HepG2 (cell line): ENCODE measurements around the gene DDAH2. TPM values are rescaled to one million over a fixed set of nuclear protein-coding genes. Genes with fewer than 3 reads are reported as not detected.
A peak's percentile ranks its signal among the peaks of the same experiment; 100 is the strongest.

Experiments
- ATRX ChIP-seq: sonication (generic); formaldehyde crosslinking; IDR thresholded peaks from 2 replicates; pipeline ENCODE4 v1.4.0; 2020; ENCODE audit warnings: missing genetic modification reagents, borderline replicate concordance
- CENPX ChIP-seq: sonication (generic); formaldehyde crosslinking; IDR thresholded peaks from 2 replicates; pipeline ENCODE4 v1.9.0; 2021; ENCODE audit warnings: mild to moderate bottlenecking, missing genetic modification reagents, moderate library complexity
- ELF3 ChIP-seq: IDR thresholded peaks from 2 replicates; pipeline ENCODE4 v1.6.1; 2016; ENCODE audit warnings: missing genetic modification reagents, missing compliant biosample characterization
- FOXK2 ChIP-seq: fragments of 450-650 bp; IDR thresholded peaks from 2 replicates; pipeline ENCODE4 v1.6.1; 2016
- GABPB1 ChIP-seq: IDR thresholded peaks from 2 replicates; pipeline ENCODE4 v1.6.1; 2016; ENCODE audit warnings: mild to moderate bottlenecking, missing genetic modification reagents, moderate library complexity, missing compliant biosample characterization
- HNRNPK ChIP-seq: fragments of 200-400 bp; formaldehyde crosslinking; IDR thresholded peaks from 2 replicates; pipeline ENCODE4 v1.6.1; 2018; ENCODE audit warnings: low read length, low read depth, moderate library complexity, mild to moderate bottlenecking; ENCODE audit not compliant: poor library complexity, severe bottlenecking
- KAT2B ChIP-seq: fragments of 150-350 bp; IDR thresholded peaks from 2 replicates; pipeline ENCODE4 v1.6.1; 2014; ENCODE audit warnings: low read depth, low read length, borderline replicate concordance
- KLF12 ChIP-seq: sonication (generic); formaldehyde crosslinking; IDR thresholded peaks from 2 replicates; pipeline ENCODE4 v1.4.0; 2020; ENCODE audit warnings: missing genetic modification reagents, borderline replicate concordance
- KLF16 ChIP-seq, 2 experiments: sonication (generic) in 1 of 2; formaldehyde crosslinking in 1 of 2; IDR thresholded peaks; 2 replicates each; pipeline versions ENCODE4 v1.6.1 to v1.8.0; 2016 to 2023; ENCODE audit warnings: missing genetic modification reagents in 2 of 2, missing compliant biosample characterization in 1 of 2
- RARA ChIP-seq: IDR thresholded peaks from 2 replicates; pipeline ENCODE4 v1.6.1; 2016; ENCODE audit warnings: missing genetic modification reagents, missing compliant biosample characterization
- SOX13 ChIP-seq, 3 experiments: fragments of 450-650 bp in 1 of 3; sonication (generic) in 1 of 3; formaldehyde crosslinking in 1 of 3; IDR thresholded peaks in 2 of 3; conservative IDR thresholded peaks in 1 of 3; 2 replicates each; pipeline versions ENCODE4 v1.5.0 to v1.6.1; 2016 to 2020; ENCODE audit warnings: antibody characterized with exemption in 1 of 3, mild to moderate bottlenecking in 1 of 3, missing compliant biosample characterization in 1 of 3, missing genetic modification reagents in 1 of 3, moderate library complexity in 1 of 3
- TBP ChIP-seq: sonication (generic); formaldehyde crosslinking; IDR thresholded peaks from 2 replicates; pipeline ENCODE4 v1.5.0; 2020; ENCODE audit warnings: missing genetic modification reagents
- TCF7L2 ChIP-seq: IDR thresholded peaks from 2 replicates; pipeline ENCODE4 v1.6.1; 2011; ENCODE audit warnings: mild to moderate bottlenecking, low read depth, low read length, moderate library complexity
- ZNF264 ChIP-seq: sonication (generic); formaldehyde crosslinking; IDR thresholded peaks from 2 replicates; pipeline ENCODE4 v1.4.0; 2020; ENCODE audit warnings: missing genetic modification reagents
- ZNF296 ChIP-seq: sonication (generic); formaldehyde crosslinking; conservative IDR thresholded peaks from 2 replicates; pipeline ENCODE4 v1.5.0; 2020; ENCODE audit warnings: mild to moderate bottlenecking, missing genetic modification reagents
- ZSCAN25 ChIP-seq: sonication (generic); formaldehyde crosslinking; IDR thresholded peaks from 2 replicates; pipeline ENCODE4 v1.8.0; 2022; ENCODE audit warnings: mild to moderate bottlenecking, missing genetic modification reagents
- polyA plus RNA-seq, 8 experiments: library from polyadenylated mRNA; depleted of rRNA in 3 of 8; stranded (reverse) in 7 of 8; unstranded in 1 of 8; fragments of >200 nt; fragmentation: Illumina TruSeq in 4 of 8; extraction: Trizol in 4 of 8; gene quantifications; 2 replicates each; pipeline versions ENCODE4 v1.2.1 to v1.2.3, GENCODE V29; 2011 to 2016; ENCODE audit warnings: low read depth in 4 of 8, missing spikeins in 1 of 8, mixed read lengths in 1 of 8; ENCODE audit not compliant: insufficient read depth in 1 of 8
- total RNA-seq, 5 experiments: library from RNA; depleted of rRNA; stranded (reverse); fragments of >200 nt; fragmentation: Illumina TruSeq; extraction: Trizol; gene quantifications; 2 replicates each; pipeline ENCODE4 v1.2.3, GENCODE V29; 2016; ENCODE audit warnings: low read depth in 1 of 5
- TF ChIP-seq, protein P1 (sequence below): sonication (generic); formaldehyde crosslinking; IDR thresholded peaks from 2 replicates; pipeline ENCODE4 v1.4.0; 2020; ENCODE audit warnings: missing genetic modification reagents, borderline replicate concordance
- TF ChIP-seq, protein P2 (sequence below): IDR thresholded peaks from 2 replicates; pipeline ENCODE4 v1.6.1; 2016; ENCODE audit warnings: missing compliant biosample characterization, missing genetic modification reagents, borderline replicate concordance
- TF ChIP-seq, protein P3 (sequence below): sonication (generic); formaldehyde crosslinking; IDR thresholded peaks from 2 replicates; pipeline ENCODE4 v1.9.0; 2021; ENCODE audit warnings: missing genetic modification reagents, mild to moderate bottlenecking, borderline replicate concordance
- TF ChIP-seq, protein P4 (sequence below): sonication (generic); formaldehyde crosslinking; IDR thresholded peaks from 2 replicates; pipeline ENCODE4 v1.8.0; 2022; ENCODE audit warnings: mild to moderate bottlenecking, missing genetic modification reagents

Gene DDAH2
- total and polyA plus RNA-seq, 2 of the 13 experiments (the other 11 are each of a cell fraction or from before 2014, with no cell fraction given), result 16.4 to 21.1 TPM

DNA sequence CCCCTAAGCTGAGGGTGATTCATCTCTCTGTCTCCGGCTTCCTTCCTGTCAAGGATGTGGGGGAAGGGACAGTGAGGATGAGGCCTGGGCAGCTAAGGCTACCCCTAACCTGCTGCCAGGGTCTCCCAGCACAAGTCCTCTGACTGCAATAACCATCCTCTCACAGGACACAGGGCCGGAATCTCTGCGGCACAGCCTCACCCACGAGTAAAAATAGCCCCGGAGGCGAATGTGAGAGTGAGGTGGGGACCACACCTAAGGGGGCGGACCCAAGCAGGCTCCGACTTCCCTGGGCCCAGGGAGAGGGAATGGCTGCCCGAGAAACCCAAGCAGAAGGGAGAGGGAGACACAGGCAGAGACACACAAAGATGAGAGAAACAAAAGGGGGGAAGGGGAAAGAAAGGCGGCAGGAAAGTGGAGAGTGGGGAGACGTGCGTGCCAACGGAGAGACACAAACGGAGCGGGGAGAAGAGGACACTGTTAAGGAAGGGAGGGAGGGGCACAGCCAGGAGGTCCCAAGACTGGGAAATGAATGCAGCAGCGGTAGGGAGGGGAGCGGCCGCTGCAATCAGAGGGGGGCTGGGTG is 5.8 kb upstream of the DDAH2 start (continued):
- TF ChIP-seq CENPX (CRISPR knock-in tag), result no peak
- no peak for TF ChIP-seq TCF7L2
- no peak for TF ChIP-seq SOX13 (IDR thresholded peaks at IDR 0.05)
- peak in 1 of 2 experiments; percentile 28; a peak in 1 of 4 replicates for TF ChIP-seq SOX13 (CRISPR knock-in tag; conservative IDR thresholded peaks at IDR 0.05 in 1 of 2, IDR thresholded peaks at IDR 0.05 in 1 of 2)
- no peak for TF ChIP-seq ATRX (CRISPR knock-in tag)
- no peak for TF ChIP-seq KAT2B
- peak; percentile 55 for TF ChIP-seq HNRNPK
- TF ChIP-seq ZNF296 (CRISPR knock-in tag), result no peak
- TF ChIP-seq ZNF264 (CRISPR knock-in tag), result no peak
- TF ChIP-seq KLF16 (CRISPR knock-in tag; IDR thresholded peaks at IDR 0.05), result peak in 1 of 2 experiments; percentile 59; a peak in 1 of 4 replicates
- no peak for TF ChIP-seq ZSCAN25
- TF ChIP-seq ELF3 (CRISPR knock-in tag), result peak; percentile 45; the same call in 1 of the 2 replicates
- peak; percentile 49 for TF ChIP-seq RARA (CRISPR knock-in tag)
- TF ChIP-seq, protein P1, sequence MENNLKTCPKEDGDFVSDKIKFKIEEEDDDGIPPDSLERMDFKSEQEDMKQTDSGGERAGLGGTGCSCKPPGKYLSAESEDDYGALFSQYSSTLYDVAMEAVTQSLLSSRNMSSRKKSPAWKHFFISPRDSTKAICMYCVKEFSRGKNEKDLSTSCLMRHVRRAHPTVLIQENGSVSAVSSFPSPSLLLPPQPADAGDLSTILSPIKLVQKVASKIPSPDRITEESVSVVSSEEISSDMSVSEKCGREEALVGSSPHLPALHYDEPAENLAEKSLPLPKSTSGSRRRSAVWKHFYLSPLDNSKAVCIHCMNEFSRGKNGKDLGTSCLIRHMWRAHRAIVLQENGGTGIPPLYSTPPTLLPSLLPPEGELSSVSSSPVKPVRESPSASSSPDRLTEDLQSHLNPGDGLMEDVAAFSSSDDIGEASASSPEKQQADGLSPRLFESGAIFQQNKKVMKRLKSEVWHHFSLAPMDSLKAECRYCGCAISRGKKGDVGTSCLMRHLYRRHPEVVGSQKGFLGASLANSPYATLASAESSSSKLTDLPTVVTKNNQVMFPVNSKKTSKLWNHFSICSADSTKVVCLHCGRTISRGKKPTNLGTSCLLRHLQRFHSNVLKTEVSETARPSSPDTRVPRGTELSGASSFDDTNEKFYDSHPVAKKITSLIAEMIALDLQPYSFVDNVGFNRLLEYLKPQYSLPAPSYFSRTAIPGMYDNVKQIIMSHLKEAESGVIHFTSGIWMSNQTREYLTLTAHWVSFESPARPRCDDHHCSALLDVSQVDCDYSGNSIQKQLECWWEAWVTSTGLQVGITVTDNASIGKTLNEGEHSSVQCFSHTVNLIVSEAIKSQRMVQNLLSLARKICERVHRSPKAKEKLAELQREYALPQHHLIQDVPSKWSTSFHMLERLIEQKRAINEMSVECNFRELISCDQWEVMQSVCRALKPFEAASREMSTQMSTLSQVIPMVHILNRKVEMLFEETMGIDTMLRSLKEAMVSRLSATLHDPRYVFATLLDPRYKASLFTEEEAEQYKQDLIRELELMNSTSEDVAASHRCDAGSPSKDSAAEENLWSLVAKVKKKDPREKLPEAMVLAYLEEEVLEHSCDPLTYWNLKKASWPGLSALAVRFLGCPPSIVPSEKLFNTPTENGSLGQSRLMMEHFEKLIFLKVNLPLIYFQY (CRISPR knock-in tag), result no peak; the same call in 1 of the 2 replicates
- TF ChIP-seq, protein P2, sequence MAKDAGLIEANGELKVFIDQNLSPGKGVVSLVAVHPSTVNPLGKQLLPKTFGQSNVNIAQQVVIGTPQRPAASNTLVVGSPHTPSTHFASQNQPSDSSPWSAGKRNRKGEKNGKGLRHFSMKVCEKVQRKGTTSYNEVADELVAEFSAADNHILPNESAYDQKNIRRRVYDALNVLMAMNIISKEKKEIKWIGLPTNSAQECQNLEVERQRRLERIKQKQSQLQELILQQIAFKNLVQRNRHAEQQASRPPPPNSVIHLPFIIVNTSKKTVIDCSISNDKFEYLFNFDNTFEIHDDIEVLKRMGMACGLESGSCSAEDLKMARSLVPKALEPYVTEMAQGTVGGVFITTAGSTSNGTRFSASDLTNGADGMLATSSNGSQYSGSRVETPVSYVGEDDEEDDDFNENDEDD, result no peak
- TF ChIP-seq KLF12 (CRISPR knock-in tag), result peak; percentile 18; the same call in 1 of the 2 replicates
- TF ChIP-seq, protein P3, sequence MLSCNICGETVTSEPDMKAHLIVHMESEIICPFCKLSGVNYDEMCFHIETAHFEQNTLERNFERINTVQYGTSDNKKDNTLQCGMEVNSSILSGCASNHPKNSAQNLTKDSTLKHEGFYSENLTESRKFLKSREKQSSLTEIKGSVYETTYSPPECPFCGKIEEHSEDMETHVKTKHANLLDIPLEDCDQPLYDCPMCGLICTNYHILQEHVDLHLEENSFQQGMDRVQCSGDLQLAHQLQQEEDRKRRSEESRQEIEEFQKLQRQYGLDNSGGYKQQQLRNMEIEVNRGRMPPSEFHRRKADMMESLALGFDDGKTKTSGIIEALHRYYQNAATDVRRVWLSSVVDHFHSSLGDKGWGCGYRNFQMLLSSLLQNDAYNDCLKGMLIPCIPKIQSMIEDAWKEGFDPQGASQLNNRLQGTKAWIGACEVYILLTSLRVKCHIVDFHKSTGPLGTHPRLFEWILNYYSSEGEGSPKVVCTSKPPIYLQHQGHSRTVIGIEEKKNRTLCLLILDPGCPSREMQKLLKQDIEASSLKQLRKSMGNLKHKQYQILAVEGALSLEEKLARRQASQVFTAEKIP (CRISPR knock-in tag), result no peak
- TF ChIP-seq, protein P4, sequence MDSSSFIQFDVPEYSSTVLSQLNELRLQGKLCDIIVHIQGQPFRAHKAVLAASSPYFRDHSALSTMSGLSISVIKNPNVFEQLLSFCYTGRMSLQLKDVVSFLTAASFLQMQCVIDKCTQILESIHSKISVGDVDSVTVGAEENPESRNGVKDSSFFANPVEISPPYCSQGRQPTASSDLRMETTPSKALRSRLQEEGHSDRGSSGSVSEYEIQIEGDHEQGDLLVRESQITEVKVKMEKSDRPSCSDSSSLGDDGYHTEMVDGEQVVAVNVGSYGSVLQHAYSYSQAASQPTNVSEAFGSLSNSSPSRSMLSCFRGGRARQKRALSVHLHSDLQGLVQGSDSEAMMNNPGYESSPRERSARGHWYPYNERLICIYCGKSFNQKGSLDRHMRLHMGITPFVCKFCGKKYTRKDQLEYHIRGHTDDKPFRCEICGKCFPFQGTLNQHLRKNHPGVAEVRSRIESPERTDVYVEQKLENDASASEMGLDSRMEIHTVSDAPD, result no peak
- TF ChIP-seq TBP, result no peak
- TF ChIP-seq GABPB1 (CRISPR knock-in tag), result peak; percentile 58
- no peak for TF ChIP-seq FOXK2
